NCI-H524 treated with DMSO at 0.1 percent for 48 hours (cell line): ENCODE data around the gene TLE3.

ENCODE experiments used
- DNase-seq: peaks from one replicate; lab custom pipeline; 2025; lab: John Stamatoyannopoulos, UW

The TLE3 gene

GRCh38 chr15:70001859-70002258 is 95.9 kb downstream of the TLE3 start:
- DNase-seq = no peak

- peak; percentile 20 for DNase-seq
Measured at GRCh38 chr15:69999392-70000085, 98.2 kb downstream of the TLE3 start.

- DNase-seq = no peak
Measured at GRCh38 chr15:69998541-69999391, 99.0 kb downstream of the TLE3 start.

- no peak for DNase-seq
Measured at GRCh38 chr15:69997813-69998212, 99.9 kb downstream of the TLE3 start.
